Measurements from ENCODE around the gene PAF1. TPM values are rescaled to one million over a fixed set of nuclear protein-coding genes. Genes with fewer than 3 reads are reported as not detected.

PAF1 gene
- total and polyA plus RNA-seq, 2 of the 13 experiments (the other 11 are each of a cell fraction or from before 2014, with no cell fraction given), result 30.2 to 31.1 TPM

- TF ChIP-seq ZBTB40 (IDR thresholded peaks at IDR 0.05) (no peak), ZBTB40 (CRISPR knock-in tag; IDR thresholded peaks at IDR 0.05) (0 out of 2 replicates have a peak, but pooled peaks have one; percentile 31), FOXK2 (IDR thresholded peaks at IDR 0.05) (no peak), ZFY (CRISPR knock-in tag; IDR thresholded peaks at IDR 0.05) (peak; percentile 54), FOXJ3 (CRISPR knock-in tag; IDR thresholded peaks at IDR 0.05; ENCODE audit: borderline replicate concordance) (no peak), CBX1 (IDR thresholded peaks at IDR 0.05; ENCODE audit: low read depth) (no peak), ARID2 (CRISPR knock-in tag; IDR thresholded peaks at IDR 0.05; ENCODE audit: borderline replicate concordance) (0 out of 2 replicates have a peak, but pooled peaks have one; percentile 39), XBP1 (CRISPR knock-in tag; IDR thresholded peaks at IDR 0.05) (no peak), ETS1 (CRISPR knock-in tag; IDR thresholded peaks at IDR 0.05) (no peak), FOXP1 (IDR thresholded peaks at IDR 0.05) (no peak), FOXP1 (CRISPR knock-in tag; IDR thresholded peaks at IDR 0.05) (0 out of 2 replicates have a peak, but pooled peaks have one; percentile 7), ZNF788 (CRISPR knock-in tag; IDR thresholded peaks at IDR 0.05; ENCODE audit: borderline replicate concordance) (no peak), HNRNPL (IDR thresholded peaks at IDR 0.05; ENCODE audit: low read depth, low read length) (no peak), ZNF253 (CRISPR knock-in tag; IDR thresholded peaks at IDR 0.05; ENCODE audit: borderline replicate concordance) (no peak)
Measured at GRCh38 chr19:39428283-39429112, 37.6 kb upstream of the PAF1 start (continued).

All from HepG2 (cell line).